GM18951 (cell line): Measurements from ENCODE around the gene CTSZ.

Source experiments
- POLR2A ChIP-seq: IDR thresholded peaks from 4 replicates; pipeline ENCODE4 v1.6.1; 2011; ENCODE audit warnings: mild to moderate bottlenecking; ENCODE audit not compliant: insufficient read length, insufficient read depth; ENCODE audit errors: extremely low read depth
- in situ Hi-C: fragments of 300-500 bp; cut with MboI; formaldehyde crosslinking; loops from one replicate; pipeline ENCODE4 v1.12.0; 2022; ENCODE audit warnings: low sequenced_read_pairs, mixed read lengths, inconsistent platforms; ENCODE audit not compliant: unreplicated experiment

Gene CTSZ

DNA sequence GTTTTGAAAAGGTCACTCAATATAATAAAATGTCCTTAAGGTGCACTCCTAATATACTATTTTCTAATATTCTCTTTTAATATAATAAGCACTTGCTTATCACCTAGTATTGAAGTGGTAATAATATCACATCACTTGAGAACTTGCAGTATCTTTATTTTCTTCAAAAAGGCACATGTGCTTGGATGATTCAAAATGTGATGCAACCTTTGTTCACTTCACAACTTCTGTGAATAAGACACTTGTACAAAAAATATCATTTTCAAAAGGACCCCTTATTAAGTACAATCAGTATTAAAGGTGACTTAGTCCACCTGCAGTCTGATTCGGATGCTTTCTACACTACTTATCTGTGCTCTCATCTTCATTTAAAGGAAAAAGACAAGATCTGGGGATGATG, 32.2 kb upstream of the CTSZ start:
- TF ChIP-seq POLR2A: no peak
- in situ Hi-C loops: no loop called here

DNA sequence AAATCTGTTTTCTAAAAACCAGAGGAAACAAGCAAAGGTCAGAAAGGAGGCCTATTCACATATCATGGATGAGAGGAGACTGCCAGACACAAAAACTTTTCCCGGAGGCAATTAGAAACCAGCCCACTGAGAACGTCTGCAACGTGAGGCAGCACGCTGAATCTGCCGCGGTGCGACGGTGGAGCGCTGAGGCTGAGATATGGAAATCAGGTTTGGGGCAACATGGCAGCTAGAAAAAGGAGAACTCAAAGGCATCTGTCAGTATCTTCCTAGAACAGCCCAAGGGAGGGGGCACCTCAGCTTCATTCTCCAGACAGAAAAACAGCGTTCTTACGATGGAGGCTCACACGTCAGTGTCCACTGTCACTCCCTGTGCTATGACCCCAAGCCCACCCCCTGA, 30.3 kb upstream of the CTSZ start:
- TF ChIP-seq POLR2A: no peak
- in situ Hi-C loops: no loop called here

DNA sequence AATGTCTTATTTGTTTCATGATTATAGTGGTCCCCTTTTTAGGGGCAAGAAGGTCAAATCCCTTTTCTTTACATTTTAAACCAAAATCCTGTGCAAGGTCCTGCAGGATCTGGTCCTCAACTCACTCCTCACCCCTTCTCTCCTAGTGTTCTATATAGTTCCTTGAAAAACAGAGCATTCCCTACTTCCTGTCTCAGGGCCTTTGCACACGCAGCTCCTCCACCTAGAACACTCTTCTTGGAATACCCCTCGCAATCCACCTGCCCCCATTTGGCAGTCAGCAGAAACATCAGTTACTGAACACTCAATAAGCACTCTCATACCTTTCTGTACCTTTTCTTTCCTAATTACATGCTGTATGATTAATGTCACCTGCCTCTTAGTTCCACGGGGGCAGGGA, 28.3 kb upstream of the CTSZ start:
- in situ Hi-C loops: no loop called here

DNA sequence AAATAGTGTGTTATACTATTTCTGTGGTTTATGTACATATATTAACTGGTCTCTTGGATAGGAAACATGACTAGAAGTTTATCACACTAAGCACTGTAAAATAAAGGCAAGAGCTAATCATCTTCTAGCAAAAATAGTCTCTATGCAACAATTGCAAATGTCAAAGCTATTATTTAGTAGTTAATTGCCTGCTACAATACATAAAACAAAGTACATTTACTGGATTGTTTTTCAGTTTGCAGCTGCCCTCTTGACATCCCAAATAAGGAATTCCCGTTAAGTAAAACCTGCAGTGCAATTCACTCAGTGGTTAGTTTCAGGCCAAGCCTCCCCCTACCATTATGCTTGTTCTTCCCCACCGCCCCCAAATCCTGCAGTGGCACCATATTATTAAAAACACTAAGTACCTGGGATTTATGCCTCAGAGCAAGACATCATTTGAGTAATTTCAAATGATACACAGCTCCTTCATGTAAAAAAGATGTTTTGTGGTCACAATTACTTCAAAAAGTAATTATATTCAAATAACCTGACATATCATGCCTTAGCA, 26.6 kb upstream of the CTSZ start:
- in situ Hi-C loops: no loop called here

More for the DNA sequence above, 28.3 kb upstream of the CTSZ start:
- TF ChIP-seq POLR2A: no peak

DNA sequence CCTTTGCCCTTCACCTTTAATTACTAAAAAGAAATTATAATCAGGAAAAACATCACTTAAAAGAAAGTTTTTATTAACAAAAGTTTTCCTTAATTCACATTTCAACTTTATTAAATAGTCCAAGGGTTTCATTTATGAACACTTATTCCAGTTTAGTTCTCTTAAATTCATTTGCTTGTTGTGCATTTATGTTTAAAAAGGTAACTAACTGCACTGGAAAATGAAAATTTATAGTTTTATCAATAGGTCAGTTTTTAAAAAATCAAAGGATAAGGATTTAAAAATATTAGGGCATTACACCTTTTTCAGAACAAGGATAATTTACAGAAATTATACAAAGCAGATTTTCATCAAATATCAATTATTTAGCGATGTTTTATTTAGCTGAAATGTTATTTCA, 26.0 kb upstream of the CTSZ start:
- TF ChIP-seq POLR2A: no peak
- in situ Hi-C loops: no loop called here

More for the DNA sequence above, 26.6 kb upstream of the CTSZ start:
- no peak for TF ChIP-seq POLR2A

DNA sequence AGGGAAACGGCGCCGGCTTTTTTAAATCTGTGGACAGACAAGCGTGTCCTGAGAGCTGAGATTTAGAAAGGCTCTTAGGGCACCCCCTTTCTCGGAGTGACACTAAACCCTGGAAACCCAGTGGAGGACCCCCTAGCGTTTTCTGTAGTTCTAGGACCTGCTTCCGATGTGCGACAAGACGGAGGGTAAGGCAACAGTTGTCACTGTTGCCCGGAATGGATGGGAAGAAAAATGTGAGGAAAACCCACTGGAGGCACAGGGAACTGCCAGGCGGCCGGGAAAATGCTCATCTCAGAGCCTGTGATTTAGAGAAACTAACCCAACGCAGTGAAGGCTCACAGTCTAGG, 25.6 kb upstream of the CTSZ start:
- in situ Hi-C loops: no loop called here
- no peak for TF ChIP-seq POLR2A

DNA sequence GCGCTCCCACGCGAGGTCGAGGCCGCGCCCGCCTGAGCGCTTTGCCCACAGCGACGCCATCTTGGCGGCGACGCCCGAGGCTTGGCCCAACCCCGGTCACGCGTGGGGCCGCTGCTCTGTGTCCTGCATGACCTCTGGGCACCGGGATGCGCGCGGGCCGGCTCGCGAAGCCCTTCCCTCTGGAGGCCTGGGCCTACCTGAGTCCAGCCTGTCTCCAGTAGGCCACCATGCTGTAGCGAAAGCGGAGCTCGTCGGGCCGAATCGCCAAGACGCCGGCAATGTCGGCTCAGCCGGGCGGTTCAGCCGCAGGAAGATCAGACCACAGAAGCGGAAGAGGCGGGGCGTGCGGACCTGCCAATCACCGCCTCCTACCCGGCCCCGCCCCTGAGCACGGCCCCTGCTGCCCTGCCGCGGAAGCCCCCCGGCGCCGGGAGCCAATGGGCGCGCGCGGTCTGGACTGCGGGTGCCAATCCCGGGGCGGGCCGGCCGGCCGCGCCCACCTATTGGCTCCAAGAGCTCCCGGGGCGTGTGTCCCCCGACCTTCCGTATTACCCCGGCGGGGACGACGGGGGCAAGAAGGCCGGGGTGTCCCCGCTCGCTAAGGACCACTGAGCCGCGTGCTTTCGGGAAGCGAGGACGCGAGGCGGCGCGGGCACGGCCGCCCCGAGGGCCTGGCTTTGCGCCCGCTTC, 25.1 kb upstream of the CTSZ start, which contains the start of gene ATP5F1E:
TSS of gene ATP5F1E (minus strand) at position 313 of the 690 bp plus-strand sequence. CDS start at position 229, 84 bp downstream.
- TF ChIP-seq POLR2A: peak; percentile 92
- in situ Hi-C loops: no loop called here

DNA sequence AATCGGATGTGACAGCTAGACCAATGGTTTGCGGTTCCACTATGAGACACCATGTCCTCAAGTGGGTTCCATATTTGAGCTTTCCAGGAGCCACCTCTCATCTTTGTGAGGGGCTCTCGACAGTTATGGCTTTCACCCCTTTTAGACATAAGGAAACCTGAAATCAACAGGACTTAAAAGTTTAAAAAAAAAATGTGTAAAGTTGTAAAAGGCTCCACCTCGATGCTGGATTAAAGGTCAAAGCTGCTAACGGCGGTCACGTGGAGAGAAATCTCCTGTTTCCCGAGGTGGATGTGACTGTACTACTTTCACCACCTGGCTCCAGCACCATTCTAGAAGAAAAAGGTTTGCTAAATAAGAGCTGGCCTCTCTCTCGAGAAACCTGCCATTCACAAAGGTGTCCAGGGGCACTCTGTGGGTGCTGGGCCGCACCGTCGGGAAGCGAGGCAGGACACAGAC, 24.5 kb upstream of the CTSZ start:
- no peak for TF ChIP-seq POLR2A
- in situ Hi-C loops: no loop called here

DNA sequence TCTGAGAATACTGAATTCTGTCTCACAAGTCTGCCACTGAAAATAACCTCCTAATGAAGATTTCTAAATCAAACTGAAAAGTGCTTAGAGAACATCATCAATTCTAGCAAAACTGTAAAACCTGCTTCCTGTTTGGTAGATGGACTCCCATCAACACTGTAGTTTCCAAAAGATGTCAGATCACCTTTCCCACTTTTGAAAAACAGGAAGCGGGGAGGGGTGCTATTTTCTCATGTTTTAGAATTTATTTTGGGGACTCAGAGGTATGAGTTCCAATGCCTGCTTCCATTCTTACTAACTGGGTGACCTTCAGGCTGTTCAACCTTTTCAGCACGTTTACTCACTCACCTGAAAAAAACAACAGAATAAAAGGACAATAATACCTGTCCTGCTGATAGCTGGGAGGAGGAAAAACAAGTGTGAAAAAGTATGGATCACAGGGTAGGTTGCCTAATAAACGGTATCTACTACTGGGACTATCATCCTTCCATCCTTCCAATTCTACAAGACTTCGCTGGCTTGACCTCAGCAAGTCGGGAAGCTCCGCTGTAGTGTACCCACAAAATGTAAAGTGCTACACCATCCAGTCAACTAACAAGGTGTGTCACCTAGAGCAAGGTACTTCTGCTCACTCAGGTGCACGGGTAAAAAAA, 24.0 kb upstream of the CTSZ start:
- no peak for TF ChIP-seq POLR2A
- in situ Hi-C loops: no loop called here

DNA sequence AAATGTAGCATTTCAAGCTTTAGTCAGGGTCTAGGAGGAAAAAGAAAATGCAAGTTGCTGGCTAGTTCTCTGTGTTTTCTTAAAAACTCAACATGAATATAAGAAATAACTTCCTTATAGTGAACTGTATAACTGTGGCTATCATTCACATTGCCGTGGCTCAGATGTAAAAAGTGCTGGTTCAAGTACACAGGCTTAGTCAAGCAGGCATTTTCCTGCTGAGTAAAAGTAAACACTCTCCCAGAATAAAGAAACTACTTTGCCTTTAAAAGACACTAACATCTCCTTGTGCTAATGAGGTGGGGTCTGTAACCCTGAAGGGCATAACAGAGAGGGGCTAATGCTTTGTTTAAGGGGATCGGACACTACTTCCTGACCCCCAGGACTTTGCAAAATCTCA, 21.8 kb upstream of the CTSZ start:
- no peak for TF ChIP-seq POLR2A
- in situ Hi-C loops: no loop called here

DNA sequence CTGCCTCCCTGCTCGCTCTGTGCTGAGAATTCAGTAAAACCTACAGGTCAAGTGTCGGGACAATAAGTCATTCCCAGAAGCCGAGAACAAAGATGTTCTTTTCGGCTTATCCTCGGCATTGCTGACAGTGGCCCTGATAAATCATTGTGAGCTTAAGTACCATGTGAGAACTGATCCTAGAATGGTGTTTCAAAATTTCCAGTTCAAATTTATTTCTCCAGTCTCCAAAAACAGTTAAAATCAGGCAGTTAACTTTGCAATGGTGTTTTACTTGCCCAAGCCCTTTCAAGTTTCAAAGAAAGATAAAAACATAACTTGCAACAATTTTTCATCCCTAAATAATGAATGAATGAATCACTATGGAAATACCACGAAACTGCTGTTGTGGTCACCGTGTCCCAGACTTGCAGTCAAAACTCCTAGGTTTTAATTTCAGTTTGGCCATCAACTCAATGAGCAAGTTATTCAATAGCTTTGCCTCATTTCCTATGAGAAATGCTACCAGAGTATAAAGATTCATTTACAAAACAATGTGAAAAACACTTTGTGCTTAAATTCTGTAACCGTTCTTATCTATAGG, 20.8 kb upstream of the CTSZ start:
- TF ChIP-seq POLR2A: no peak
- in situ Hi-C loops: no loop called here

DNA sequence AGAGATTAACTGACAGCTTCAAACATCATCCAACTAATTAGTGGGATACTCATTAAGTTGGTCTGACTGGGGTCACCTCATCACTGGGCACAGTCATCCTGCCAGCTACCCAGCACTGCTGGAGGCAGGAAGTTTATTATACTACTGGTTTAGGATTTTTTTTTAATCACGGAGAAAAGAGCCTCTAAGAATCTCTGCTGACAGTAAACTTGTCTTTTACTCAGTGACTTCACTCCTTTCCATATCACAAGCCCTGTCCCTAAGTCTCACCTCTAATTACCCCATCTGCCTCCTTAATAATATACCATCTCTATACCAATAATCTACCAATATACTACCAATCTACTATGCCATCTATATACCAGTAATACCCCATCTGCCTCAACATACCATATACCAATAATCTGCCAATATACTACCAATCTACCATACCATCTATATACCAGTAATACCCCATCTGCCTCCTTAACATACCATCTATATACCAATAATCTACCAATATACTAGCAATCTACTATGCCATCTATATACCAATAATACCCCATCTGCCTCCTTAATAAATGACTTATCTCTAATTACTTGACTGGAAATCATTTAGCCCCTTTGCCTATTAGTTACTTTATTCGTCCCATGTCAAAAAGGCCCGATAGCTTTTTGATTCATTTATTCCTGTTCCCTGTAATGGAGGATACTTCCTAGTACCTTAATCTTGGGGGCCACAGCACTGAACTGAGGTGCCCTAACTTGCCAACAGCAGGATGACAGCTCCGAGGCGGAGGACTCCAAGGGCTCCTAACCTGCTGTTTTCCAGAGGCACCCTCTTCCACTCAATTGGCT, 20.1 kb upstream of the CTSZ start:
- in situ Hi-C loops: no loop called here
- TF ChIP-seq POLR2A: no peak

DNA sequence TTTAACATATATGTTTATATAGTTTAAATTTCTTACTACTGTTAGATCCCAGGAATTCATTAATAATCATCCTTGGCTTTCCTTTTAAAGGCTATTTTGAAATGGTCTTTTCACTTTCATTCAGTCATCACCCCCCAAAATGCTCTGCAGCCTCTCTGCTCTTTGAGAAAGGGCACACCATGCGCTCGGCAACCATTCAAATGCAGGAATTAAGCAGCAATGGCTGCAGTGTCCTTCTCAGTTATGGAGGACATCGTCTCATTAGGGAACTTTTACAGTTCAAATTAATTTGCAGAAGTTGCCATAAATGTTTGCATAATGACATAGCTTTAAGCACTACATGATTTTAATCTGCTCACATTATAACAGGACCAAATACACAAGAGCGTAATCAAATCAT, 18.5 kb upstream of the CTSZ start:
- in situ Hi-C loops: no loop called here
- no peak for TF ChIP-seq POLR2A
